ENCODE measurements around the gene TBK1.

DNA sequence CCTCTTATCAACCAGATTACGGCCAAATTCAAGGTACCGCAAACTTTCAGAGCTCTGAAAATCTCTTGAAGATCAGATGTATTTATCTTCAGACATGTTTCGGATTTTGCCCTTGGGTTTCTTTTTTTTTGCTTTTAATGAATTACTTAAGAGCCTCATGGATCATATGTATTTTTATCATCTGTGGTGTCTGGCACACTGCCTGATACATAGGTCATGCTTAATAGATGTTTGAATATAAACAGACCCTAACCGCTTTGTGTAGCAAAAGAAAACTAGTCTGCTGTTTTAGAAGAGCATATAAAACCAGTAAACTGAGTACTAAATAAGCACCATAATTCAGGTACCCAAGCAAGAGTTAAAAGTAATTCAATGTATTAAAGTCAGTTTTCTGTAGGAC, 20.1 kb upstream of the TBK1 start:
- TF ChIP-seq, protein P1, sequence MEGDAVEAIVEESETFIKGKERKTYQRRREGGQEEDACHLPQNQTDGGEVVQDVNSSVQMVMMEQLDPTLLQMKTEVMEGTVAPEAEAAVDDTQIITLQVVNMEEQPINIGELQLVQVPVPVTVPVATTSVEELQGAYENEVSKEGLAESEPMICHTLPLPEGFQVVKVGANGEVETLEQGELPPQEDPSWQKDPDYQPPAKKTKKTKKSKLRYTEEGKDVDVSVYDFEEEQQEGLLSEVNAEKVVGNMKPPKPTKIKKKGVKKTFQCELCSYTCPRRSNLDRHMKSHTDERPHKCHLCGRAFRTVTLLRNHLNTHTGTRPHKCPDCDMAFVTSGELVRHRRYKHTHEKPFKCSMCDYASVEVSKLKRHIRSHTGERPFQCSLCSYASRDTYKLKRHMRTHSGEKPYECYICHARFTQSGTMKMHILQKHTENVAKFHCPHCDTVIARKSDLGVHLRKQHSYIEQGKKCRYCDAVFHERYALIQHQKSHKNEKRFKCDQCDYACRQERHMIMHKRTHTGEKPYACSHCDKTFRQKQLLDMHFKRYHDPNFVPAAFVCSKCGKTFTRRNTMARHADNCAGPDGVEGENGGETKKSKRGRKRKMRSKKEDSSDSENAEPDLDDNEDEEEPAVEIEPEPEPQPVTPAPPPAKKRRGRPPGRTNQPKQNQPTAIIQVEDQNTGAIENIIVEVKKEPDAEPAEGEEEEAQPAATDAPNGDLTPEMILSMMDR (IDR thresholded peaks at IDR 0.05): no peak
- TF ChIP-seq POLR2A (IDR thresholded peaks at IDR 0.05) (no peak), POLR2AphosphoS5 (IDR thresholded peaks at IDR 0.05; ENCODE audit: insufficient read depth in 1 of 2, low read depth in 1 of 2) (no peak)
